Stimulated activated CD4-positive, alpha-beta T cell treated with anti-CD3 and anti-CD28 coated beads, Interleukin-15, amount 100 ng/mL, for 24 hours (primary cell): ENCODE results near the gene P2RX3.
A peak's percentile ranks its signal among the peaks of the same experiment; 100 is the strongest.
"Not testable (repeated sequence)": the region's sequence is repeated elsewhere in the genome, so short reads cannot be mapped to it uniquely, and the experiment has no call there.

ENCODE experiments used
- DNase-seq: peaks from one replicate; pipeline ENCODE4 v3.0.0-alpha.2; 2020

Gene P2RX3

GRCh38 chr11:57327721-57328120, 10.4 kb upstream of the P2RX3 start:
- DNase-seq, result no peak

GRCh38 chr11:57330029-57330428, 8.1 kb upstream of the P2RX3 start:
- peak; percentile 21 for DNase-seq

GRCh38 chr11:57331720-57332119, 6.4 kb upstream of the P2RX3 start:
- DNase-seq, result no peak

- no peak for DNase-seq
Measured at GRCh38 chr11:57332694-57333440, 5.3 kb upstream of the P2RX3 start.

GRCh38 chr11:57335023-57335342, 3.2 kb upstream of the P2RX3 start:
- DNase-seq, result no peak

- DNase-seq, result peak; percentile 93
Measured at GRCh38 chr11:57335343-57336110, 2.6 kb upstream of the P2RX3 start, which contains the start of gene SSRP1. SSRP1 (minus strand) TSS chr11:57335892; CDS start chr11:57335121, 771 bp downstream.

- DNase-seq, result peak; percentile 31
Measured at GRCh38 chr11:57336111-57336666, 2.0 kb upstream of the P2RX3 start.

GRCh38 chr11:57336856-57337255, 1.3 kb upstream of the P2RX3 start:
- not testable (repeated sequence) for DNase-seq

- no peak for DNase-seq
Measured at GRCh38 chr11:57339328-57339727, 1.2 kb downstream of the P2RX3 start.

GRCh38 chr11:57340039-57340615, 2.0 kb downstream of the P2RX3 start:
- no peak for DNase-seq

GRCh38 chr11:57341250-57341808, 3.2 kb downstream of the P2RX3 start:
- no peak for DNase-seq

- DNase-seq, result no peak
Measured at GRCh38 chr11:57342702-57343101, 4.5 kb downstream of the P2RX3 start.

- DNase-seq, result no peak
Measured at GRCh38 chr11:57343825-57344224, 5.7 kb downstream of the P2RX3 start.

- no peak for DNase-seq
Measured at GRCh38 chr11:57344826-57345225, 6.7 kb downstream of the P2RX3 start.

- peak; percentile 79 for DNase-seq
Measured at GRCh38 chr11:57345555-57346211, 7.5 kb downstream of the P2RX3 start.

GRCh38 chr11:57347336-57347735, 9.2 kb downstream of the P2RX3 start:
- DNase-seq, result no peak

GRCh38 chr11:57348052-57348451, 9.9 kb downstream of the P2RX3 start:
- DNase-seq, result no peak

- no peak for DNase-seq
Measured at GRCh38 chr11:57348636-57349313, 10.6 kb downstream of the P2RX3 start.

GRCh38 chr11:57349491-57350274, 11.5 kb downstream of the P2RX3 start:
- peak; percentile 78 for DNase-seq

GRCh38 chr11:57353036-57353435, 14.9 kb downstream of the P2RX3 start:
- no peak for DNase-seq

- no peak for DNase-seq
Measured at GRCh38 chr11:57353446-57353845, 15.3 kb downstream of the P2RX3 start.
